ENCODE measurements around the gene TMEM129.

Gene TMEM129

GRCh38 chr4:1767061-1767769 lies 46.1 kb upstream of the TMEM129 start:
- Histone ChIP-seq H3K4me2 (ENCODE audit: low read length) (no peak overlapping the region), H3K27me3 (ENCODE audit: control insufficient read depth, low read length) (peaks cover 39% of the 10 kb centered on the region), H3F3A (ENCODE audit: control insufficient read depth, insufficient read depth) (no peaks in the 10 kb centered on the region), H3K27ac (ENCODE audit: low read depth, low read length) (no peak overlapping the region), H4K20me1 (ENCODE audit: control insufficient read depth, insufficient read depth, low read depth, low read length) (no peaks in the 10 kb centered on the region), H3K9me3 (ENCODE audit: control insufficient read depth, insufficient read depth, low read length) (no peaks in the 10 kb centered on the region), H3K36me3 (ENCODE audit: control insufficient read depth, low read length) (no peaks in the 10 kb centered on the region), H3K4me3 (ENCODE audit: low read length) (no peak overlapping the region), H3K9me2 (replicated peaks; ENCODE audit: control insufficient read depth, low read length) (no peaks in the 10 kb centered on the region), H3K4me1 (ENCODE audit: control insufficient read depth, low read length) (peaks cover 23% of the 10 kb centered on the region), H3K79me2 (ENCODE audit: control insufficient read depth, low read length) (no peaks in the 10 kb centered on the region)
- no peak for TF ChIP-seq EZH2phosphoT487 (IDR thresholded peaks at IDR 0.05; ENCODE audit: borderline replicate concordance, low read length)
- TF ChIP-seq CTCF (IDR thresholded peaks at IDR 0.05; ENCODE audit: low read depth, low read length, poor library complexity, severe bottlenecking), result no peak

- Histone ChIP-seq H3K4me3 (ENCODE audit: low read length) (no peak overlapping the region), H3K9me2 (replicated peaks; ENCODE audit: control insufficient read depth, low read length) (no peaks in the 10 kb centered on the region), H3K79me2 (ENCODE audit: control insufficient read depth, low read length) (no peaks in the 10 kb centered on the region), H3K4me2 (ENCODE audit: low read length) (no peak overlapping the region), H4K20me1 (ENCODE audit: control insufficient read depth, insufficient read depth, low read depth, low read length) (peaks cover 4% of the 10 kb centered on the region; the same call in 1 of the 2 replicates), H3K4me1 (ENCODE audit: control insufficient read depth, low read length) (peaks cover 23% of the 10 kb centered on the region), H3K27me3 (ENCODE audit: control insufficient read depth, low read length) (peaks cover 41% of the 10 kb centered on the region), H3K9me3 (ENCODE audit: control insufficient read depth, insufficient read depth, low read length) (no peaks in the 10 kb centered on the region), H3F3A (ENCODE audit: control insufficient read depth, insufficient read depth) (no peaks in the 10 kb centered on the region), H3K27ac (ENCODE audit: low read depth, low read length) (no peak overlapping the region), H3K36me3 (ENCODE audit: control insufficient read depth, low read length) (no peaks in the 10 kb centered on the region)
- TF ChIP-seq EZH2phosphoT487 (IDR thresholded peaks at IDR 0.05; ENCODE audit: borderline replicate concordance, low read length) (no peak), CTCF (IDR thresholded peaks at IDR 0.05; ENCODE audit: low read depth, low read length, poor library complexity, severe bottlenecking) (no peak)
Measured at GRCh38 chr4:1766106-1767060, 45.3 kb upstream of the TMEM129 start.

- no peak overlapping the region for H3K4me2 ChIP-seq (ENCODE audit: low read length)
- H3K27me3 ChIP-seq (ENCODE audit: control insufficient read depth, low read length), result peaks cover 41% of the 10 kb centered on the region
- H3K9me2 ChIP-seq (replicated peaks; ENCODE audit: control insufficient read depth, low read length), result no peaks in the 10 kb centered on the region
- H3K9me3 ChIP-seq (ENCODE audit: control insufficient read depth, insufficient read depth, low read length), result no peaks in the 10 kb centered on the region
- TF ChIP-seq CTCF (IDR thresholded peaks at IDR 0.05; ENCODE audit: low read depth, low read length, poor library complexity, severe bottlenecking) (no peak), EZH2phosphoT487 (IDR thresholded peaks at IDR 0.05; ENCODE audit: borderline replicate concordance, low read length) (no peak)
- no peak overlapping the region for H3K27ac ChIP-seq (ENCODE audit: low read depth, low read length)
- no peaks in the 10 kb centered on the region for H3F3A ChIP-seq (ENCODE audit: control insufficient read depth, insufficient read depth)
- H4K20me1 ChIP-seq (ENCODE audit: control insufficient read depth, insufficient read depth, low read depth, low read length), result peaks cover 4% of the 10 kb centered on the region; the same call in 1 of the 2 replicates
- H3K36me3 ChIP-seq (ENCODE audit: control insufficient read depth, low read length), result no peaks in the 10 kb centered on the region
- H3K79me2 ChIP-seq (ENCODE audit: control insufficient read depth, low read length), result no peaks in the 10 kb centered on the region
- no peak overlapping the region for H3K4me3 ChIP-seq (ENCODE audit: low read length)
- H3K4me1 ChIP-seq (ENCODE audit: control insufficient read depth, low read length), result peaks cover 23% of the 10 kb centered on the region
Measured at GRCh38 chr4:1765409-1766072, 44.4 kb upstream of the TMEM129 start.
